Sigmoid colon (tissue), 7 donors: ENCODE data around the gene GNAQ. TPM values are rescaled to one million over a fixed set of nuclear protein-coding genes. Genes with fewer than 3 reads are reported as not detected.

Experiments used
- DNase-seq: peaks from one replicate; pipeline ENCODE4 v3.0.0-alpha.2; 2019
- H3K27ac ChIP-seq, 4 donors: fragments of 200-600 bp; sonication (generic); one replicate each; pipeline ENCODE4 v1.5.1; 2016 to 2019; ENCODE audit warnings: mild to moderate bottlenecking in 1 of 4
- H3K27me3 ChIP-seq, 3 donors: fragments of 200-600 bp; sonication (generic); one replicate each; pipeline ENCODE4 v1.5.1; 2019; ENCODE audit warnings: mild to moderate bottlenecking in 1 of 3
- H3K36me3 ChIP-seq, 4 donors: fragments of 200-600 bp; sonication (generic); one replicate each; pipeline ENCODE4 v1.5.1; 2016 to 2019
- H3K4me1 ChIP-seq, 4 donors: fragments of 200-600 bp; sonication (generic); one replicate each; pipeline ENCODE4 v1.5.1; 2017 to 2019
- H3K4me3 ChIP-seq, 4 donors: fragments of 200-600 bp; sonication (generic); one replicate each; pipeline ENCODE4 v1.5.1; 2017 to 2019; ENCODE audit warnings: mild to moderate bottlenecking in 2 of 4, moderate library complexity in 1 of 4
- H3K9me3 ChIP-seq, 4 donors: fragments of 200-600 bp in 3 of 4; sonication (generic) in 3 of 4; one replicate each; pipeline versions ENCODE4 v1.5.1 to v1.6.1; 2013 to 2019
- EP300 ChIP-seq, 4 donors: sonication (generic); formaldehyde crosslinking; IDR thresholded peaks; one replicate each; pipeline ENCODE4 v1.6.1; 2017; ENCODE audit warnings: antibody characterized with exemption in 4 of 4
- POLR2A ChIP-seq, 2 donors: fragments of 450-650 bp; IDR thresholded peaks; one replicate each; pipeline ENCODE4 v1.6.1; 2016; ENCODE audit warnings: antibody characterized with exemption in 2 of 2, mild to moderate bottlenecking in 2 of 2, moderate library complexity in 2 of 2
- POLR2AphosphoS5 ChIP-seq, 4 donors: sonication (generic); formaldehyde crosslinking; IDR thresholded peaks; one replicate each; pipeline ENCODE4 v1.6.1; 2017; ENCODE audit warnings: antibody characterized with exemption in 4 of 4
- WGBS, 2 donors: extraction: QIAGEN DNeasy Blood & Tissue Kit; methylation state at CpG; one replicate each; pipeline ENCODE4 v1.1.7; 2013; 5-methylcytosine and 5-hydroxymethylcytosine counted together
- intact Hi-C: fragments of 100-400 bp; cut with DNase I; formaldehyde crosslinking; loops from one replicate; pipeline ENCODE4 v1.15.1; 2023
- polyA plus RNA-seq, 3 donors: library from polyadenylated mRNA; stranded (reverse); fragments of 200-250 nt; gene quantifications; one replicate each; pipeline ENCODE4 v1.2.3, GENCODE V29; 2013
- total RNA-seq, 4 donors: library from RNA; depleted of rRNA; stranded (reverse); fragments of >200 nt; gene quantifications; one replicate each; pipeline ENCODE4 v1.1.0, GENCODE V29; 2016
- TF ChIP-seq, protein P1 (sequence below), 4 experiments: fragments of 450-650 bp in 3 of 4; fragments of 200-600 bp in 1 of 4; IDR thresholded peaks; one replicate each; pipeline ENCODE4 v1.5.1; 2016 to 2019; ENCODE audit warnings: antibody characterized with exemption in 4 of 4, mild to moderate bottlenecking in 3 of 4, moderate library complexity in 2 of 4
- donor health status: healthy with polysubstance abuse.
- donor health status: Bipolar disorder and iron deficiency.
- donor health status: healthy.

The GNAQ gene
- total and polyA plus RNA-seq, 7 donors = 21.6 to 79.2 (median 49.5) TPM

GRCh38 chr9:77903666-77904285 is 127.8 kb downstream of the GNAQ start:
- intact Hi-C loops = no loop called here
- 34 to 46% methylated on average over 1 of the region's 1 CpG for WGBS, 2 donors
- no peak overlapping the region for H3K4me3 ChIP-seq

GRCh38 chr9:77901771-77902170 is 129.8 kb downstream of the GNAQ start:
- no peaks in the 10 kb centered on the region for H3K36me3 ChIP-seq
- H3K4me1 ChIP-seq = peaks cover 0 to 46% (median 20%) of the 10 kb centered on the region in 4 donors
- no peak for DNase-seq
- no peak overlapping the region for H3K4me3 ChIP-seq
- intact Hi-C loops = no loop called here
- no peak for TF ChIP-seq POLR2A (IDR thresholded peaks at IDR 0.05)
- WGBS, 2 donors = 84 to 91% methylated on average over 2 of the region's 2 CpGs
- H3K27me3 ChIP-seq = no peaks in the 10 kb centered on the region
- no peak overlapping the region for H3K27ac ChIP-seq
- no peaks in the 10 kb centered on the region for H3K9me3 ChIP-seq

More at GRCh38 chr9:77903666-77904285, 127.8 kb downstream of the GNAQ start:
- Histone ChIP-seq H3K9me3 (no peaks in the 10 kb centered on the region), H3K36me3 (no peaks in the 10 kb centered on the region), H3K27ac (no peak overlapping the region), H3K27me3 (no peaks in the 10 kb centered on the region), H3K4me1 (peaks cover 0 to 35% (median 14%) of the 10 kb centered on the region in 4 donors)
- TF ChIP-seq POLR2A (IDR thresholded peaks at IDR 0.05) (no peak), EP300 (IDR thresholded peaks at IDR 0.05) (no peak), POLR2AphosphoS5 (IDR thresholded peaks at IDR 0.05) (no peak)
- TF ChIP-seq, protein P1, sequence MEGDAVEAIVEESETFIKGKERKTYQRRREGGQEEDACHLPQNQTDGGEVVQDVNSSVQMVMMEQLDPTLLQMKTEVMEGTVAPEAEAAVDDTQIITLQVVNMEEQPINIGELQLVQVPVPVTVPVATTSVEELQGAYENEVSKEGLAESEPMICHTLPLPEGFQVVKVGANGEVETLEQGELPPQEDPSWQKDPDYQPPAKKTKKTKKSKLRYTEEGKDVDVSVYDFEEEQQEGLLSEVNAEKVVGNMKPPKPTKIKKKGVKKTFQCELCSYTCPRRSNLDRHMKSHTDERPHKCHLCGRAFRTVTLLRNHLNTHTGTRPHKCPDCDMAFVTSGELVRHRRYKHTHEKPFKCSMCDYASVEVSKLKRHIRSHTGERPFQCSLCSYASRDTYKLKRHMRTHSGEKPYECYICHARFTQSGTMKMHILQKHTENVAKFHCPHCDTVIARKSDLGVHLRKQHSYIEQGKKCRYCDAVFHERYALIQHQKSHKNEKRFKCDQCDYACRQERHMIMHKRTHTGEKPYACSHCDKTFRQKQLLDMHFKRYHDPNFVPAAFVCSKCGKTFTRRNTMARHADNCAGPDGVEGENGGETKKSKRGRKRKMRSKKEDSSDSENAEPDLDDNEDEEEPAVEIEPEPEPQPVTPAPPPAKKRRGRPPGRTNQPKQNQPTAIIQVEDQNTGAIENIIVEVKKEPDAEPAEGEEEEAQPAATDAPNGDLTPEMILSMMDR (IDR thresholded peaks at IDR 0.05) = no peak
- DNase-seq = no peak

DNA sequence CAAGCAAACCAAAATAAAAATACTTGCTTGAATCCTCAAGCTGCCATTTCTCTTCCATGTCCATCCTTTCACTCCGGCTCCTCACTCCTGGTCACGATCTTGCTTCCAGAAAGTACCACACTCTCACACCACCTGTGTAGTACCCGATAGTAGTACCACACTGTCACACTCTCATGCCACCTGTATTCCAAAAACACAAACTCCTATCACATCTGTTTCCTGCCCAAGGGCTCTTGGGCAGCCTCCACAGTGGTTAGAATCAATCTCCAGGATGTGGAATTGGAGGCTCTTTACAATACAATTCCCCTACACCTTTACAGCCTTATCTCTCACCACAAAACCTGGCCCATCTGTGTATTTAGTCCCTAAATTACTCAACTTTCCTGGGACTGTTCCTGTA is 130.6 kb downstream of the GNAQ start:
- DNase-seq = no peak
- H3K27me3 ChIP-seq = no peaks in the 10 kb centered on the region
- 85 to 96% methylated on average over 3 of the region's 3 CpGs for WGBS, 2 donors
- no peak overlapping the region for H3K4me3 ChIP-seq
- H3K9me3 ChIP-seq = no peaks in the 10 kb centered on the region
- TF ChIP-seq EP300 (IDR thresholded peaks at IDR 0.05) (no peak), POLR2A (IDR thresholded peaks at IDR 0.05) (no peak), POLR2AphosphoS5 (IDR thresholded peaks at IDR 0.05) (no peak)
- TF ChIP-seq, protein P1 (IDR thresholded peaks at IDR 0.05) = no peak
- intact Hi-C loops = no loop called here
- no peak overlapping the region for H3K27ac ChIP-seq
- peaks cover 0 to 42% (median 24%) of the 10 kb centered on the region in 4 donors for H3K4me1 ChIP-seq
- H3K36me3 ChIP-seq = no peaks in the 10 kb centered on the region

GRCh38 chr9:77899679-77900354 is 131.8 kb downstream of the GNAQ start:
- peaks cover 0 to 42% (median 25%) of the 10 kb centered on the region in 4 donors for H3K4me1 ChIP-seq
- no peaks in the 10 kb centered on the region for H3K36me3 ChIP-seq
- WGBS, 2 donors = 92 to 93% methylated on average over 6 of the region's 6 CpGs
- TF ChIP-seq, protein P1 (IDR thresholded peaks at IDR 0.05) = no peak
- TF ChIP-seq POLR2A (IDR thresholded peaks at IDR 0.05) = no peak
- H3K27ac ChIP-seq = no peak overlapping the region
- no peak overlapping the region for H3K4me3 ChIP-seq
- no peaks in the 10 kb centered on the region for H3K27me3 ChIP-seq
- no peaks in the 10 kb centered on the region for H3K9me3 ChIP-seq
- intact Hi-C loops = no loop called here
- no peak for DNase-seq

DNA sequence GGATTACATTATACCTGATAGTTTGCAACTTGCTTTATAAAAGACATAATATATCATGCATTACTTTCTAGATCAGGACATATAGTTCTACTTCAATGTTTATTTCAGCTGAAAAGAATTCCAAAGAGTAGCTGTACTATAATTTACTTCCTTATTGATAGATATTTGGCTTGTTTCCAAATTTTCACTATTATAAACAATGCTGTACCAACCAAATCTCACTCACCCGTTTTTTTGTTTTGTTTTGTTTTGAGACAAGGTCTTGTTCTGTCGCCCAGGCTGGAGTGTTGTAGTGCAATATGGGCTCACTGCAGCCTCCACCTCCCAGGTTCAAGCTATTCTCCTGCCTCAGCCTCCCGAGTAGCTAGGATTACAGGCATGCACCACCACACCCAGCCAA is 132.7 kb downstream of the GNAQ start:
- intact Hi-C loops = no loop called here
- no peak for DNase-seq
- WGBS, 2 donors = 44 to 73% methylated on average over 3 of the region's 3 CpGs
- no peak for TF ChIP-seq EP300 (IDR thresholded peaks at IDR 0.05)
- no peak for TF ChIP-seq POLR2A (IDR thresholded peaks at IDR 0.05)
- TF ChIP-seq, protein P1 (IDR thresholded peaks at IDR 0.05) = no peak
- TF ChIP-seq POLR2AphosphoS5 (IDR thresholded peaks at IDR 0.05) = no peak
- Histone ChIP-seq H3K27ac (no peak overlapping the region), H3K4me1 (peaks cover 0 to 42% (median 25%) of the 10 kb centered on the region in 4 donors), H3K36me3 (no peaks in the 10 kb centered on the region), H3K4me3 (no peak overlapping the region), H3K9me3 (no peaks in the 10 kb centered on the region), H3K27me3 (no peaks in the 10 kb centered on the region)
